ENCODE results near the gene GAS7.
"Not testable (repeated sequence)": the region's sequence is repeated elsewhere in the genome, so short reads cannot be mapped to it uniquely, and the experiment has no call there.

The GAS7 gene

GRCh38 chr17:10016958-10017570, 181.3 kb downstream of the GAS7 start:
- not testable (repeated sequence) for H3K36me3 Mint-ChIP-seq, H3K4me3 Mint-ChIP-seq, H3K9me3 Mint-ChIP-seq, H3K27ac Mint-ChIP-seq, ATAC-seq
- H3K27me3 Mint-ChIP-seq: peaks cover 12% of the 10 kb centered on the region
- H3K4me1 Mint-ChIP-seq: peaks cover 16% of the 10 kb centered on the region

DNA sequence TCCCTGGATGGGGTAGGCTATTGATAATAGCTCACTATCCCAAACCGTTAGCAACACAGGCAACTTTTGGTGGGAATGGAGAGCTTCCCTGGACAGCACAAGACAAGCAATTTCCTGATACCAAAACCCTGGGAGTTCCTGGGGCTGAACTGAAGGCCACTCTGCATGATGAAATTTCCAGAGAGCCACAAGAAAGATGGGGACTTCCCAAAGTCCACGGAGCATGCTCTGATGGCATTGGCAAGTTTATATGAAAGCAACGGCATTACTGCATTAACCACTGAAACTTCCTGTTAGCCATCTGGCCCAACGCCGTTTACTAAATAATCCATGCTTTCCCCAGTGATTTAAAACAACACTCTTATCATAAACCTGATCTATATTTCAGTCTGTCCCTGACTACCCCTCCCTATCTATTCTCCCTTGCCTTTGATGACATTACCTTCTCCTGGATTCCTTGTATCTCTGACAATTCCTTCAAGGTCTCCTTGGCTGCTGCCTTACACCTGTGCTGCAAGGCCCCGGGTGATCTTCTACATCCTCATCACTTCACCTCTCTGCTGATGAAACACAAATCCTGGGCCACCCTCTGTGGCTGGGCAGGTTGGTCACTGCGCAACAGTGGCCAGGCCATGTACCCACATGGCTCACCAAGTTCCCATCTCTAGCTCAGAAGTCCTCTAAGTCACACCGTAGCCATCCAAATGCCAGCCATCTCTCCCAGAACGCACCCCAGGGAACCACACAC, 184.9 kb downstream of the GAS7 start:
- peaks cover 12% of the 10 kb centered on the region for H3K27me3 Mint-ChIP-seq
- no peak for ATAC-seq
- no peak overlapping the region for H3K4me3 Mint-ChIP-seq
- H3K36me3 Mint-ChIP-seq: no peaks in the 10 kb centered on the region
- H3K9me3 Mint-ChIP-seq: no peaks in the 10 kb centered on the region
- H3K27ac Mint-ChIP-seq: no peak overlapping the region
- peaks cover 12% of the 10 kb centered on the region for H3K4me1 Mint-ChIP-seq

GRCh38 chr17:10010752-10011151, 187.7 kb downstream of the GAS7 start:
- no peaks in the 10 kb centered on the region for H3K9me3 Mint-ChIP-seq
- H3K4me3 Mint-ChIP-seq: no peak overlapping the region
- H3K27me3 Mint-ChIP-seq: peaks cover 12% of the 10 kb centered on the region
- H3K4me1 Mint-ChIP-seq: peaks cover 6% of the 10 kb centered on the region
- no peak overlapping the region for H3K27ac Mint-ChIP-seq
- no peak for ATAC-seq
- H3K36me3 Mint-ChIP-seq: no peaks in the 10 kb centered on the region

- ATAC-seq: no peak
- Mint-ChIP-seq H3K4me3 (no peak overlapping the region), H3K4me1 (no peaks in the 10 kb centered on the region), H3K9me3 (no peaks in the 10 kb centered on the region), H3K27me3 (no peaks in the 10 kb centered on the region), H3K27ac (no peak overlapping the region), H3K36me3 (no peaks in the 10 kb centered on the region)
These were observed 194.7 kb downstream of the GAS7 start for GRCh38 chr17:10003705-10004104.

DNA sequence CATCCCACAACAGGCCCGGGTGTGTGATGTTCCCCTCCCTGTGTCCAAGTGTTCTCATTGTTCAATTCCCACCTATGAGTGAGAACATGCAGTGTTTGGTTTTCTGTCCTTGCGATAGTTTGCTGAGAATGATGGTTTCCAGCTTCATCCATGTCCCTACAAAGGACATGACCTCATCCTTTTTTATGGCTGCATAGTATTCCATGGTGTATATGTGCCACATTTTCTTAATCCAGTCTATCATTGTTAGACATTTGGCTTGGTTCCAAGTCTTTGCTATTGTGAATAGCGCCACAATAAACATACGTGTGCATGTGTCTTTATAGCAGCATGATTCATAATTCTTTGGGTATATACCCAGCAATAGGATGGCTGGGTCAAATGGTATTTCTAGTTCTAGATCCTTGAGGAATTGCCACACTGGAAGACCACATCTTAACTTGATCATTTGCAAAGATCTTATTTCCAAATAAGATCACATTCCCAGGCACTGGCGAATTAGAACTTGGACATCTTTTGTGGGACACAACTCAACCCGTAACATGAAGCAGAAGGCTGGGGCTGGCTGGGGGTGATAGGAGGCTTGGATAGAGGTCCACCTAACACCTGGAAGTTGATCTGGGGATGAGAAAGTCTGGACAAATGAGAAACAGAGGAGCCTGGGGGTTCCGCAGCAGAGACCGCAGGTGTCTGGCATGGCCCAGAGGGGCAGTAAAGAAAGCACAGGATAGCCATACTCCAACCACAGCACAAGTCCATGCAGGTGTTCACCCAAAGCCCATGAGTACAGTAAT, 195.6 kb downstream of the GAS7 start:
- H3K27me3 Mint-ChIP-seq, H3K27ac Mint-ChIP-seq, H3K4me1 Mint-ChIP-seq, ATAC-seq, H3K4me3 Mint-ChIP-seq, H3K36me3 Mint-ChIP-seq, H3K9me3 Mint-ChIP-seq: not testable (repeated sequence)

DNA sequence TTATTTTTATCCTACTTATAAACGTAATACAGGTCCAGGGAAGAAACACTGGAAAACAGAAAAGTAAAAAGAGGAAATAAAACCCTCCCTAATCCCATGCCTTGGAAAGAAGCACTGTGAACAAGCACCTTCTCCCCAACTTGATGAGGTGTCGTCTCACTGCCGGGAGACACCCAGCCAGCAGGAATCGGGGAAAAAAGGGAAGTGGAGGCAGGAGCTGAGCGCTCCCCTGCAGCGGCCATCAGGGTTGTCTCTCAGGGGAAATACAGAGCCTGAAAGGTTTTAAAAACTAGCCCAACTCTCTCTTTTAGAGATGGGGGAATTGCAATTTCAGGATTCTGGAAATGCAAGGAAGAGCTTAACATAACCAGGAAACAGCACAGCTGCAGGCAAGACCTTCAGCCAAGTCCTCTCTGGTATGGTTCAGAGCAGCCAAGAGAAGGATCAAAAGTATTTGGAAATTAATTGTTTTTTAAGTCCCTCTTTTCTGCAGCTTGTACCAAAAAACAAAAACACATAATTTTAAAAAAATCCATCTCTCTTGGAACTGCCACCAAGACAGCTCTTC, 197.0 kb downstream of the GAS7 start:
- no peaks in the 10 kb centered on the region for H3K36me3 Mint-ChIP-seq
- H3K27ac Mint-ChIP-seq: no peak overlapping the region
- H3K9me3 Mint-ChIP-seq: no peaks in the 10 kb centered on the region
- H3K4me3 Mint-ChIP-seq: no peak overlapping the region
- no peaks in the 10 kb centered on the region for H3K27me3 Mint-ChIP-seq
- H3K4me1 Mint-ChIP-seq: no peaks in the 10 kb centered on the region
- no peak for ATAC-seq

DNA sequence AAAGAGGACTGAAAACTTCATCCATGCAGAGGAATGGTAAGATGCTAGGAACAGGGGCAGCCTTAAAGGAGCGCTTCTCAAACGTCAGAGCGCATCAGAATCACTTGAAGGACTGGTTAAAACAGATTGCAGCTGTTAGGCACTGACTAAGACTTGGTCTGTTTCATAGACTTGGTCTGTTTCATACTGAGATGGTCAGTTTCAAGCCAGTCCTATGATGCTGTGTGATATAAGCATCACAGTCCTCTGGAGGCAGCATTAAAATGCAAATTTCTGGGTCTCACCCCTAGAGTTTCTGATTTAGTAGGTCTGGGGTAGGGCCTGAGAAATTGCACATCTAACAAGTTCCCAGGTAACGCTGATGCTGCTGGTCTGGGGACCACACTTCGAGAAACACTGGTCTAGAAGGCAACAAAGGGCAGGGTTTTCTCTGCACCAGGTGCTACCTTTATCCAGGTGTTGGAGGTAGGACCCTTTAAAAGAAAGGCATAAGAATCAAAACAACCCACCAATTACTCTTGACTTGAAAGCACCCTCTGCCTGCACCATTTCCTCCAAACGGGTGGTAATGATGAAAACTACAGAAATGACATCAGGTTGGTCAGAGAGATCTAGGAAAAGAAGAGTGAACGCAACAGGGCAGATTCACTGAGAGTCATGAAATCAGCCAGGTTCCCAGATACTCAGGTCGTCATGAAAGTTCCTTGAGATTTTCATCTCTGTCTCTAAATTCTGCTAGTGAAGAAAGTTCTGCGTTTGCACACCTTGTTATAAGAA, 198.3 kb downstream of the GAS7 start:
- H3K9me3 Mint-ChIP-seq: no peaks in the 10 kb centered on the region
- no peaks in the 10 kb centered on the region for H3K27me3 Mint-ChIP-seq
- ATAC-seq: peak; percentile 27
- H3K4me1 Mint-ChIP-seq: no peaks in the 10 kb centered on the region
- no peak overlapping the region for H3K27ac Mint-ChIP-seq
- H3K36me3 Mint-ChIP-seq: no peaks in the 10 kb centered on the region
- H3K4me3 Mint-ChIP-seq: no peak overlapping the region

GRCh38 chr17:9998060-9998459, 200.3 kb downstream of the GAS7 start:
- no peak for ATAC-seq
- Mint-ChIP-seq H3K4me1 (no peaks in the 10 kb centered on the region), H3K4me3 (no peak overlapping the region), H3K36me3 (no peaks in the 10 kb centered on the region), H3K9me3 (no peaks in the 10 kb centered on the region), H3K27ac (no peak overlapping the region), H3K27me3 (no peaks in the 10 kb centered on the region)

DNA sequence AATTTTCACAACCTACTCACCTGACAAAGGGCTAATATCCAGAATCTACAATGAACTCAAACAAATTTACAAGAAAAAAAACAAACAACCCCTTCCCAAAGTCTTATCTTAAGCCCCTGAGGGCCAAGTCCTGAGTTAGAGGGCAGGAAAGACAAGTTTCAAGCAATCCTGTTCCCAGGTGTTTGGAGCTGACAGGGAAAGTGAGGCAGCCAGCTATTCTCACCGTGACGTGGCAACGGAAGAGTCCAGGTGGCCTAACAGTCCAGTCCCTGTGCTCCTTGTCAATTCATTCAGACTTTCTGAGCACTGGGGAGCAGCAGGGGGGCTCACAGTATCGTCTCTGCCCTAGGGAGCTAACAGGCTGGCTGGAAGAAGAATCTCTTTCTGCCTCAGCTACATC, 203.6 kb downstream of the GAS7 start:
- Mint-ChIP-seq H3K36me3 (no peaks in the 10 kb centered on the region), H3K27me3 (no peaks in the 10 kb centered on the region), H3K4me1 (no peaks in the 10 kb centered on the region), H3K27ac (no peak overlapping the region), H3K9me3 (peaks cover 3% of the 10 kb centered on the region), H3K4me3 (no peak overlapping the region)
- no peak for ATAC-seq

GRCh38 chr17:9991796-9992195, 206.6 kb downstream of the GAS7 start:
- Mint-ChIP-seq H3K4me3 (no peak overlapping the region), H3K27me3 (no peaks in the 10 kb centered on the region), H3K4me1 (peaks cover 8% of the 10 kb centered on the region), H3K36me3 (no peaks in the 10 kb centered on the region), H3K9me3 (peaks cover 6% of the 10 kb centered on the region), H3K27ac (no peak overlapping the region)
- ATAC-seq: no peak

DNA sequence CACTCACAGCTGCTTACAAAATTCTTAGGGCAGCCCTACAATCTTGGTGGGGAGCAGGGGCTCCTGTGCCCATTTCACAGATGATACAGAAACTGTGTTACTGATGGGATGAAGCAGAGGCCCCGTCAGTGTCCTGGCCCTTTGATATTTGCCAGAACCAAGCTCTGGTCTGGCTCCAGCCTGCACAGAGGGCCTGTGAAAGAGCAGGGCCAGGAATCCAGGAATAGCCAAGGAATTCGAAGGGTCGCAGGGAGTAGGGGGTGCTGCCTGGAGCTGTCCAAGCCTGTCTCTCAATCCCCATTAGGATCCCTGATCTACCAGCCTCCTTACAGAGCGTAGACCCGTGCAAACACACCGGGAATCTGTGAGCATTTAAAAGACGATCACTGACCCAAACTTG, 207.1 kb downstream of the GAS7 start:
- ATAC-seq: no peak
- H3K36me3 Mint-ChIP-seq: no peaks in the 10 kb centered on the region
- no peak overlapping the region for H3K4me3 Mint-ChIP-seq
- H3K27ac Mint-ChIP-seq: no peak overlapping the region
- H3K27me3 Mint-ChIP-seq: no peaks in the 10 kb centered on the region
- peaks cover 6% of the 10 kb centered on the region for H3K9me3 Mint-ChIP-seq
- peaks cover 8% of the 10 kb centered on the region for H3K4me1 Mint-ChIP-seq

DNA sequence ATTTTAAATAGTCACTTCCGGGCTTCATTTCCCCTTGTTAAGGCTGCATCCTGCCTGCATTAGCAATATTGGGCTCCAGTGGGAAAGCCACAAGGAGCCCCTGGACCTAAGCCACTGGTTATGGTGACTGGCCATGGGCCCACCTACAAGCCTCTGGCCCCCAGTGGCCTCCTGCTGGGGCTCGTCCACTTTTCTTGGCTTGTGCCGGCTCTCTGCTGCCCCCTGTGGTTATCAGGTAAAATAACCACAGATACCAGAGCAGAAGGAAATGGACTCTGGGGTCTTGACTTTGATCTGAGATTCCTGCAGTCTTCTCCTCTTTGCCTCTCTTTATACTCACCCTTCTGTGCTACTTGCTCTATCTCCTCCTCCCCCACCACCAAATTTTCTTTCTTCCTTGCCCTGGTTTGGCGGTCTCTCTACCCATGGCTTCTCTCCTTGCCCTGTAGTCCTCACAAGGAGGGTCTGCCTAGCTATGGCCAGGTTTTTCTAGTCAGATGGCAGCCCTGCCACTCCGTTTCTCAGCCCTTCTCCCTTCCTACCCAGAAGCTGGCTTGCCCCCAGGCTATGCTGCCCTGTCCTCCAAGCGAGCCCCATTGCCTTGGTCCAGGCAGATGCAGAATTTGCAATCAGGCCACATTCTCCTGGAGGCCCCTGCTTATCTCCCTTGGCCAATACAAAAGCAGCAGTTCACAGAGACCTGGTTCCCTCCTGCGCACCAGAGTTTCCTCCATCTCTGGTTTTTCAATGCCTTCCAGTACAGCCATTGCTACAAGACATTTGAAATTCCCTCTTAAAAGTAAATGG, 210.4 kb downstream of the GAS7 start:
- H3K27ac Mint-ChIP-seq: no peak overlapping the region
- no peak for ATAC-seq
- no peaks in the 10 kb centered on the region for H3K27me3 Mint-ChIP-seq
- peaks cover 6% of the 10 kb centered on the region for H3K9me3 Mint-ChIP-seq
- peaks cover 8% of the 10 kb centered on the region for H3K4me1 Mint-ChIP-seq
- H3K36me3 Mint-ChIP-seq: no peaks in the 10 kb centered on the region
- no peak overlapping the region for H3K4me3 Mint-ChIP-seq

- Mint-ChIP-seq H3K27ac (no peak overlapping the region), H3K9me3 (peaks cover 3% of the 10 kb centered on the region), H3K4me3 (no peak overlapping the region), H3K36me3 (no peaks in the 10 kb centered on the region), H3K4me1 (peaks cover 8% of the 10 kb centered on the region), H3K27me3 (no peaks in the 10 kb centered on the region)
- ATAC-seq: no peak
These were observed 211.5 kb downstream of the GAS7 start for GRCh38 chr17:9986754-9987382.

- Mint-ChIP-seq H3K27ac (no peak overlapping the region), H3K4me3 (no peak overlapping the region), H3K27me3 (no peaks in the 10 kb centered on the region), H3K36me3 (no peaks in the 10 kb centered on the region), H3K9me3 (peaks cover 3% of the 10 kb centered on the region), H3K4me1 (peaks cover 8% of the 10 kb centered on the region)
- no peak for ATAC-seq
These were observed 212.8 kb downstream of the GAS7 start for GRCh38 chr17:9985646-9986045.

Data from stimulated activated memory B cell treated with anti-CD40 and anti-IgM and Interleukin-4, amounts not matched to agents 10 μg/mL and 1 μg/mL and 100 μg/mL, for 72 hours (primary cell).